GM23338 (cell line): Measurements from ENCODE around the gene TFCP2. TPM values are rescaled to one million over a fixed set of nuclear protein-coding genes. Genes with fewer than 3 reads are reported as not detected.
"Not testable (repeated sequence)": the region's sequence is repeated elsewhere in the genome, so short reads cannot be mapped to it uniquely, and the experiment has no call there.

Experiments used
- ATAC-seq: fragments of 200-7000 bp; cut with Tn5 transposase; 3 replicates; pipeline ENCODE4 v1.9.1; 2020
- DNase-seq: peaks from one replicate; pipeline ENCODE4 v3.0.0-alpha.2; 2015; ENCODE audit warnings: low spot score
- H2AFZ ChIP-seq: fragments of 200-600 bp; sonication (generic); 2 replicates; pipeline ENCODE4 v1.8.0; 2016; ENCODE audit warnings: antibody characterized with exemption, mild to moderate bottlenecking, moderate library complexity
- H3F3A ChIP-seq: fragments of 200-600 bp; sonication (generic); replicated peaks from 2 replicates; pipeline ENCODE4 v1.8.0; 2017; ENCODE audit warnings: antibody characterized with exemption, mixed run types, low read depth
- H3K27ac ChIP-seq: fragments of 200-600 bp; sonication (generic); 2 replicates; pipeline ENCODE4 v1.6.1; 2016; ENCODE audit warnings: low read depth
- H3K27me3 ChIP-seq: fragments of 200-600 bp; sonication (generic); 2 replicates; pipeline ENCODE4 v1.8.0; 2016; ENCODE audit warnings: mild to moderate bottlenecking, mixed run types, moderate library complexity; ENCODE audit not compliant: insufficient read depth
- H3K36me3 ChIP-seq: fragments of 200-600 bp; sonication (generic); 2 replicates; pipeline ENCODE4 v1.8.0; 2016; ENCODE audit warnings: mild to moderate bottlenecking; ENCODE audit not compliant: insufficient read depth
- H3K4me1 ChIP-seq: fragments of 200-600 bp; sonication (generic); 2 replicates; pipeline ENCODE4 v1.8.0; 2016; ENCODE audit warnings: mild to moderate bottlenecking, moderate library complexity; ENCODE audit not compliant: insufficient read depth
- H3K4me2 ChIP-seq: fragments of 200-600 bp; sonication (generic); 2 replicates; pipeline ENCODE4 v1.7.1; 2017; ENCODE audit warnings: mixed run types
- H3K4me3 ChIP-seq: fragments of 200-600 bp; sonication (generic); 2 replicates; pipeline ENCODE4 v1.6.1; 2016; ENCODE audit warnings: mixed run types
- H3K79me2 ChIP-seq: fragments of 200-600 bp; sonication (generic); replicated peaks from 2 replicates; pipeline ENCODE4 v1.8.0; 2017; ENCODE audit warnings: mild to moderate bottlenecking; ENCODE audit not compliant: insufficient read depth
- H3K9me2 ChIP-seq: fragments of 200-600 bp; sonication (generic); 2 replicates; pipeline ENCODE4 v1.8.0; 2017; ENCODE audit not compliant: insufficient read depth
- H4K20me1 ChIP-seq: fragments of 200-600 bp; sonication (generic); replicated peaks from 2 replicates; pipeline ENCODE4 v1.8.0; 2017; ENCODE audit warnings: mild to moderate bottlenecking; ENCODE audit not compliant: insufficient read depth
- H3K27ac Mint-ChIP-seq: 2 replicates; pipeline ENCODE4 v1.8.0; 2020; ENCODE audit warnings: inconsistent platforms, mild to moderate bottlenecking, moderate library complexity, mixed read lengths
- H3K27me3 Mint-ChIP-seq: 3 replicates; pipeline ENCODE4 v1.8.0; 2022; ENCODE audit warnings: low read depth, mild to moderate bottlenecking, moderate library complexity, mixed read lengths, inconsistent platforms; ENCODE audit not compliant: insufficient read depth, poor library complexity
- H3K36me3 Mint-ChIP-seq: 3 replicates; pipeline ENCODE4 v1.8.0; 2021; ENCODE audit warnings: low read depth, mild to moderate bottlenecking, inconsistent platforms, moderate library complexity, mixed read lengths
- H3K4me1 Mint-ChIP-seq: 3 replicates; pipeline ENCODE4 v1.8.0; 2020; ENCODE audit warnings: mild to moderate bottlenecking, inconsistent platforms, mixed read lengths
- H3K4me3 Mint-ChIP-seq: 3 replicates; pipeline ENCODE4 v1.8.0; 2021; ENCODE audit warnings: moderate library complexity, mild to moderate bottlenecking, inconsistent platforms, mixed read lengths
- H3K9me3 Mint-ChIP-seq: 3 replicates; pipeline ENCODE4 v1.8.0; 2020; ENCODE audit warnings: moderate library complexity, mild to moderate bottlenecking, inconsistent platforms, mixed read lengths
- CREB1 ChIP-seq: fragments of 250-450 bp; sonication (Bioruptor Pico); IDR thresholded peaks from 2 replicates; pipeline ENCODE4 v1.5.0; 2020; ENCODE audit warnings: low read depth, mild to moderate bottlenecking, moderate library complexity
- EZH2 ChIP-seq: fragments of 200-600 bp; sonication (generic); IDR thresholded peaks from one replicate; pipeline ENCODE4 v1.8.0; 2017; ENCODE audit warnings: antibody characterized with exemption, mild to moderate bottlenecking, low read depth; ENCODE audit not compliant: unreplicated experiment
- NANOG ChIP-seq: IDR thresholded peaks from 2 replicates; pipeline ENCODE4 v1.6.1; 2016; ENCODE audit warnings: antibody characterized with exemption, borderline replicate concordance
- POLR2AphosphoS5 ChIP-seq: IDR thresholded peaks from 2 replicates; pipeline ENCODE4 v1.6.1; 2016; ENCODE audit warnings: antibody characterized with exemption, low read depth
- STAT1 ChIP-seq: IDR thresholded peaks from one replicate; pipeline ENCODE4 v1.6.1; 2016; ENCODE audit warnings: antibody characterized with exemption; ENCODE audit not compliant: unreplicated experiment
- long read RNA-seq: library from polyadenylated mRNA; unstranded; transcript quantifications from one replicate; pipeline ENCODE4 v2.0.0, GENCODE V29; 2020; ENCODE audit not compliant: unreplicated experiment
- polyA plus RNA-seq: library from polyadenylated mRNA; unstranded; fragments of >200 nt; fragmentation: Nextera tagmentation; extraction: Ambion mirVana; gene quantifications from 2 replicates; pipeline ENCODE4 v1.2.1, GENCODE V29; 2016
- total RNA-seq: library from RNA; depleted of rRNA; stranded (reverse); fragments of >200 nt; shearing (Covaris generic); gene quantifications from 2 replicates; pipeline ENCODE4 v1.2.3, GENCODE V29; 2014; rRNA removed
- TF ChIP-seq, protein P1 (sequence below): IDR thresholded peaks from 2 replicates; pipeline ENCODE4 v1.6.1; 2016; ENCODE audit warnings: antibody characterized with exemption

The TFCP2 gene, protein sequence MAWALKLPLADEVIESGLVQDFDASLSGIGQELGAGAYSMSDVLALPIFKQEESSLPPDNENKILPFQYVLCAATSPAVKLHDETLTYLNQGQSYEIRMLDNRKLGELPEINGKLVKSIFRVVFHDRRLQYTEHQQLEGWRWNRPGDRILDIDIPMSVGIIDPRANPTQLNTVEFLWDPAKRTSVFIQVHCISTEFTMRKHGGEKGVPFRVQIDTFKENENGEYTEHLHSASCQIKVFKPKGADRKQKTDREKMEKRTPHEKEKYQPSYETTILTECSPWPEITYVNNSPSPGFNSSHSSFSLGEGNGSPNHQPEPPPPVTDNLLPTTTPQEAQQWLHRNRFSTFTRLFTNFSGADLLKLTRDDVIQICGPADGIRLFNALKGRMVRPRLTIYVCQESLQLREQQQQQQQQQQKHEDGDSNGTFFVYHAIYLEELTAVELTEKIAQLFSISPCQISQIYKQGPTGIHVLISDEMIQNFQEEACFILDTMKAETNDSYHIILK
- 30.5 and 30.9 TPM in 2 replicates for total RNA-seq
- polyA plus RNA-seq: 14.3 and 15.2 TPM in 2 replicates
- long read RNA-seq, transcript TFCP2-201 (15 exons, 3,546 nt): major isoform, 6 of 15 reads
- long read RNA-seq, partial matches to known transcripts: 3 of 15 reads
- long read RNA-seq, other reads (novel, unspliced or antisense): 6 of 15 reads

DNA sequence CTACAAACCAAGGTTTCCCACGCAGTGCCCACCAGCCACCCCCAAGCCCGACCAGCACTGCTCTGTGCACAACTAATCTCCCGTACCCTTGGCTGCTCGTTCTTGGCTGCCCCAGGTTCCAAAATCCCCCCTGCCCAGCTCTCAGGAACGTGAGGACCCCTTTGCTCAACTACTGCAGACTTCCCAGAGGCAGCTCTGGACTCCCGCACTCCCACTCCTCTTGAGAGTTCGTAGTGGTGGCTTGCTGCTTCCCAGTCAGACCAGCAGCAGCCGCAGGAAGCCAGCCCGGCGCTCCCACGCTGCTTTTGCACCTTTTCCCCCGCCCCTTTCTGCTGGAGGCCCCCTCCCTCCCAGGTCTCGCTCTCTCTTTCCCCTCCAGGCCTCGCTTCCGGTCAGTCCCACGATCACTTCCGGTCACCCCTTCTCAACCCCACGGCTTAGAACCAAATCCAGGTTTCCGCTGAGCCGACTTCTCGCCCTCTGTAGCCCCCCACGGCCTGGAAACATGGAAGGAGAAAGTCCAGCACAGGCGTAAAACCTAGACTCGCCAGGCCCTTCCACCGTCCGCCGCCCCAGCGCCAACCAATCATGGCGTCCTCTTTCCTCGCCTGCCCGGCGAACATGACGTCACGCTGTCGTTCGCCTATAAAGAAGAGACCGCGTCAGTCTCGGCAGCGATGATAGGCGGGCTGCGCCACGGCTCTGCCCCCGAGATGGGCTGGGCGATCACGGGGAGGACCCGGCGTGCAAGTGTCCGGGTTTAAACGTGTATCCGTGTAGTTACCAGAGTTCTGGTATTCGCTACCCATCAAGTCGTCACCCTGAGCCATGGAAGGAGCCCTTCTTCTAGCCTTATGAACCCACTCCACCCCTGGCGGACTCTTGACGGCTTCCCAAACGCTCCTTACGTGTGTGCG is at the start of gene TFCP2:
TFCP2 (minus strand) TSS at position 621 of the 917 bp plus-strand sequence. CDS start 713 bp downstream, outside the sequence.
- H3K4me3 ChIP-seq: peak within 1 kb of the TSS; percentile 98
- Mint-ChIP-seq H3K4me3 (peak within 1 kb of the TSS; percentile 62), H3K36me3 (peaks cover 4% of the 10 kb centered on the region; the same call in 2 of the 3 replicates), H3K27ac (no peak within 1 kb of the TSS), H3K27me3 (peaks cover 2% of the 10 kb centered on the region), H3K9me3 (no peaks in the 10 kb centered on the region), H3K4me1 (peaks cover 3% of the 10 kb centered on the region; the same call in 2 of the 3 replicates)
- peaks cover 14% of the 10 kb centered on the region; the same call in 1 of the 2 replicates for H3K4me1 ChIP-seq
- TF ChIP-seq CREB1 (peak; percentile 98), EZH2 (no peak), POLR2AphosphoS5 (peak; percentile 73), NANOG (no peak)
- TF ChIP-seq, protein P1, sequence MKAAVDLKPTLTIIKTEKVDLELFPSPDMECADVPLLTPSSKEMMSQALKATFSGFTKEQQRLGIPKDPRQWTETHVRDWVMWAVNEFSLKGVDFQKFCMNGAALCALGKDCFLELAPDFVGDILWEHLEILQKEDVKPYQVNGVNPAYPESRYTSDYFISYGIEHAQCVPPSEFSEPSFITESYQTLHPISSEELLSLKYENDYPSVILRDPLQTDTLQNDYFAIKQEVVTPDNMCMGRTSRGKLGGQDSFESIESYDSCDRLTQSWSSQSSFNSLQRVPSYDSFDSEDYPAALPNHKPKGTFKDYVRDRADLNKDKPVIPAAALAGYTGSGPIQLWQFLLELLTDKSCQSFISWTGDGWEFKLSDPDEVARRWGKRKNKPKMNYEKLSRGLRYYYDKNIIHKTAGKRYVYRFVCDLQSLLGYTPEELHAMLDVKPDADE: peak; percentile 59; the same call in 1 of the 2 replicates
- H3K27ac ChIP-seq: peak within 1 kb of the TSS; percentile 99
- H3K79me2 ChIP-seq: peaks cover 48% of the 10 kb centered on the region
- peak within 1 kb of the TSS; percentile 72 for H2AFZ ChIP-seq
- H4K20me1 ChIP-seq: peaks cover 10% of the 10 kb centered on the region; the same call in 1 of the 2 replicates
- peak; percentile 91 for ATAC-seq
- DNase-seq: peak; percentile 97
- peak within 1 kb of the TSS; percentile 82 for H3K4me2 ChIP-seq
- no peaks in the 10 kb centered on the region for H3K9me2 ChIP-seq
- no peaks in the 10 kb centered on the region for H3K27me3 ChIP-seq
- no peaks in the 10 kb centered on the region for H3K36me3 ChIP-seq
- H3F3A ChIP-seq: peaks cover 11% of the 10 kb centered on the region; the same call in 1 of the 2 replicates

DNA sequence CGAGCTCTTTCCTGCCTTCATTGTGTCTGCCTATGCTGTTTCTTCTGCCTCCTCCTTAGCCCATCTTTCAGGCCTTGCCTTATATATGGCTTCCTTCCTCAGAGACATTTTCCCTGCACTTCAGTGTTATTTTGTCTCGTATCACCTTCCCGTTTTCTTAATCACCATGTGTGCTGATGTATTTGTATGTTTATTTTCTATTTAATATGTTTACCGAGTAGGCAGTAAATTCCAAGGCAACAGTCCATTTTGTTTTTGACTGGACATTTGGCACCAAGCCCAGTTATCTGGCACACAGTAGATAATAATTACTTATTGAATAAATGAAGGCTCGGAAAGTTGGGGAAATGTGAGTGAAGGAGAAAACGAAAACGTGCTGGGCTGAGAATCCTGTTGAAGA is 49.5 kb upstream of the TFCP2 start:
- TF ChIP-seq STAT1 (no peak), NANOG (no peak), POLR2AphosphoS5 (no peak)
- ATAC-seq: no peak
- no peak overlapping the region for H2AFZ ChIP-seq
- H4K20me1 ChIP-seq: no peaks in the 10 kb centered on the region
- H3K4me3 ChIP-seq: no peak overlapping the region
- no peaks in the 10 kb centered on the region for H3K9me3 Mint-ChIP-seq
- H3K4me1 Mint-ChIP-seq: peaks cover 15% of the 10 kb centered on the region
- peaks cover 12% of the 10 kb centered on the region; the same call in 1 of the 2 replicates for H3F3A ChIP-seq
- H3K4me3 Mint-ChIP-seq: no peak overlapping the region; the same call in 2 of the 3 replicates
- no peak for DNase-seq
- H3K27ac ChIP-seq: no peak overlapping the region
- no peak overlapping the region; the same call in 1 of the 2 replicates for H3K27ac Mint-ChIP-seq
- H3K4me2 ChIP-seq: no peak overlapping the region
- H3K4me1 ChIP-seq: peaks cover 14% of the 10 kb centered on the region
- H3K36me3 Mint-ChIP-seq: no peaks in the 10 kb centered on the region
- peaks cover 2% of the 10 kb centered on the region for H3K27me3 Mint-ChIP-seq
- H3K79me2 ChIP-seq: peaks cover 5% of the 10 kb centered on the region; the same call in 1 of the 2 replicates
- H3K27me3 ChIP-seq: no peaks in the 10 kb centered on the region
- no peaks in the 10 kb centered on the region for H3K36me3 ChIP-seq
- H3K9me2 ChIP-seq: no peaks in the 10 kb centered on the region

DNA sequence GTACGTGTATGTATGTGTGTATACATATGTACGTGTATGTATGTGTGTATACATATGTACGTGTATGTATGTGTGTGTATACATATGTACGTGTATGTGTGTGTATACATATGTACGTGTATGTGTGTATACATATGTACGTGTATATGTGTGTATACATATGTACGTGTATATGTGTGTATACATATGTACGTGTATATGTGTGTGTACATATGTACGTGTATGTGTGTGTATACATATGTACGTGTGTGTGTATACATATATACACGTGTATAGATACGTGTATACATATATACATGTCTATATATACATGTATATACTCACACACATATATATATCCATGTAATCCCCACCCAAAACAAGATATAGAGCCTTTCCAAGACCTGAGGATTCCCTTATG is 46.9 kb upstream of the TFCP2 start:
- not testable (repeated sequence) for H3K27ac ChIP-seq, H3K27me3 Mint-ChIP-seq, H2AFZ ChIP-seq, DNase-seq, H3K27me3 ChIP-seq, H3K27ac Mint-ChIP-seq, ATAC-seq, H4K20me1 ChIP-seq, H3K36me3 ChIP-seq, H3K9me3 Mint-ChIP-seq, H3K36me3 Mint-ChIP-seq, H3K9me2 ChIP-seq, H3K4me3 Mint-ChIP-seq, H3K4me3 ChIP-seq
- H3K4me2 ChIP-seq: peak overlapping the region; percentile 86; the same call in 1 of the 2 replicates
- peaks cover 16% of the 10 kb centered on the region; the same call in 1 of the 2 replicates for H3K79me2 ChIP-seq
- peaks cover 17% of the 10 kb centered on the region for H3K4me1 Mint-ChIP-seq
- peaks cover 22% of the 10 kb centered on the region for H3K4me1 ChIP-seq
- H3F3A ChIP-seq: peaks cover 18% of the 10 kb centered on the region; the same call in 1 of the 2 replicates
